ENCODE measurements around the gene CENPP. TPM values are rescaled to one million over a fixed set of nuclear protein-coding genes. Genes with fewer than 3 reads are reported as not detected.

The CENPP gene
- total RNA-seq, 1 donor from 2014 or later, result 1.9 TPM

DNA sequence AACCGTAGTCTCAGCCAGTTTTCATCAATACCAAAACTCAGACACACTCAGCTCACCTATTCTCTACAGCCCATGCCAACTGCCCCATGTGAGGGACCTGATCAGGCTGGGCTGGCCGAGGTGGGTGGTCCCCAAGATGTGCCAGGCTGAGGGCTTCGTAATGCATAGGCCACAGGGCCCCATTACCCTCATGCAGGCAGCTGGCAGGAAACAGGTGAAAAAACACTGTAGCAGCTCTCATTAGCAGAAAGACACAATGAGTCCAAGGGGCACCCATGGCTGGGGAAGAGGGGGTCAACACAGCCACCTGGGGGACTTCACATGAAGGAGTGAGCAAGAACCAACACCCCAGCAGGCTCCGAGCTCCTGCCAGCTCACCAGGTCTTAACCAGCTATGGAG, 336.0 kb downstream of the CENPP start:
- Mint-ChIP-seq H3K27ac (ENCODE audit: unreplicated experiment) (no peak overlapping the region), H3K36me3 (ENCODE audit: low read depth, unreplicated experiment) (peaks cover 9% of the 10 kb centered on the region), H3K4me3 (ENCODE audit: unreplicated experiment) (no peak overlapping the region), H3K4me1 (ENCODE audit: low read depth, unreplicated experiment) (peaks cover 25% of the 10 kb centered on the region), H3K9me3 (ENCODE audit: unreplicated experiment) (no peaks in the 10 kb centered on the region), H3K27me3 (ENCODE audit: low read depth, unreplicated experiment) (no peaks in the 10 kb centered on the region)
- H3K9me3 ChIP-seq (ENCODE audit: insufficient read depth, low read depth, low read length), result no peaks in the 10 kb centered on the region
- peaks cover 16% of the 10 kb centered on the region for H3K4me1 ChIP-seq (ENCODE audit: insufficient read depth, low read length)
- no peak overlapping the region for H3K4me2 ChIP-seq (ENCODE audit: low read length)
- no peak overlapping the region for H3K9ac ChIP-seq (ENCODE audit: low read length)
- DNase-seq (ENCODE audit: low read depth) (no peak), FAIRE-seq (no peak)
- H3K27ac ChIP-seq (ENCODE audit: low read depth, low read length), result no peak overlapping the region
- no peak overlapping the region for H2AFZ ChIP-seq (ENCODE audit: low read depth, low read length)
- H4K20me1 ChIP-seq (ENCODE audit: insufficient read depth, low read length), result peaks cover 92% of the 10 kb centered on the region
- no peak overlapping the region for H3K4me3 ChIP-seq (ENCODE audit: insufficient read depth, low read depth, low read length)
- H3K27me3 ChIP-seq (ENCODE audit: insufficient read depth, low read length), result no peaks in the 10 kb centered on the region
- no peak for TF ChIP-seq EZH2 (IDR thresholded peaks at IDR 0.05; ENCODE audit: insufficient read depth, low read length)
- TF ChIP-seq, protein P1, sequence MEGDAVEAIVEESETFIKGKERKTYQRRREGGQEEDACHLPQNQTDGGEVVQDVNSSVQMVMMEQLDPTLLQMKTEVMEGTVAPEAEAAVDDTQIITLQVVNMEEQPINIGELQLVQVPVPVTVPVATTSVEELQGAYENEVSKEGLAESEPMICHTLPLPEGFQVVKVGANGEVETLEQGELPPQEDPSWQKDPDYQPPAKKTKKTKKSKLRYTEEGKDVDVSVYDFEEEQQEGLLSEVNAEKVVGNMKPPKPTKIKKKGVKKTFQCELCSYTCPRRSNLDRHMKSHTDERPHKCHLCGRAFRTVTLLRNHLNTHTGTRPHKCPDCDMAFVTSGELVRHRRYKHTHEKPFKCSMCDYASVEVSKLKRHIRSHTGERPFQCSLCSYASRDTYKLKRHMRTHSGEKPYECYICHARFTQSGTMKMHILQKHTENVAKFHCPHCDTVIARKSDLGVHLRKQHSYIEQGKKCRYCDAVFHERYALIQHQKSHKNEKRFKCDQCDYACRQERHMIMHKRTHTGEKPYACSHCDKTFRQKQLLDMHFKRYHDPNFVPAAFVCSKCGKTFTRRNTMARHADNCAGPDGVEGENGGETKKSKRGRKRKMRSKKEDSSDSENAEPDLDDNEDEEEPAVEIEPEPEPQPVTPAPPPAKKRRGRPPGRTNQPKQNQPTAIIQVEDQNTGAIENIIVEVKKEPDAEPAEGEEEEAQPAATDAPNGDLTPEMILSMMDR (IDR thresholded peaks at IDR 0.05; ENCODE audit: insufficient read depth, low read depth, low read length), result no peak
- H3K79me2 ChIP-seq (ENCODE audit: insufficient read depth, low read length), result peaks cover 95% of the 10 kb centered on the region
- no peaks in the 10 kb centered on the region for H3K36me3 ChIP-seq (ENCODE audit: insufficient read depth, low read length)

DNA sequence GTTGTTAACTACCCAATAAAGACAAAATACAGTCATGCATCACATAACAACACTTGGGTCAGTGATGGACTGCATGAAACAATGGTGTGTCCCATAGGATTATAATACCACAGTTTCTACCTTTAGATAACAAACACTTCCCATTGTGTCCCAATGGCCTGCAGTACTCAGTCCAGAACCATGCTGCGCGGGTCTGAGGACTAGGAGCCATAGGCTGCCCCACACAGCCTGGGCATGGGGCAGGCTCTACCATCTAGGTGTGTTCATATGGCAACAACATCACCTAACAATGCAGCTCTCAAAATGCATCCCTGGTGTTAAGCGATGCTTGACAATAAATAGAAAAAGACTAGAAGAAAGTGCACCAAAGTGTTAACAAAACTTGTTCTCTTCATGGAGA, 337.4 kb downstream of the CENPP start:
- no peak overlapping the region for H3K4me3 ChIP-seq (ENCODE audit: insufficient read depth, low read depth, low read length)
- no peaks in the 10 kb centered on the region for H3K9me3 Mint-ChIP-seq (ENCODE audit: unreplicated experiment)
- H3K36me3 Mint-ChIP-seq (ENCODE audit: low read depth, unreplicated experiment), result peaks cover 9% of the 10 kb centered on the region
- H3K9ac ChIP-seq (ENCODE audit: low read length), result no peak overlapping the region
- H3K79me2 ChIP-seq (ENCODE audit: insufficient read depth, low read length), result peaks cover 100% of the 10 kb centered on the region
- peaks cover 16% of the 10 kb centered on the region for H3K4me1 ChIP-seq (ENCODE audit: insufficient read depth, low read length)
- peaks cover 30% of the 10 kb centered on the region for H3K4me1 Mint-ChIP-seq (ENCODE audit: low read depth, unreplicated experiment)
- H3K27me3 Mint-ChIP-seq (ENCODE audit: low read depth, unreplicated experiment), result no peaks in the 10 kb centered on the region
- H2AFZ ChIP-seq (ENCODE audit: low read depth, low read length), result no peak overlapping the region
- FAIRE-seq, result no peak
- H3K4me3 Mint-ChIP-seq (ENCODE audit: unreplicated experiment), result no peak overlapping the region
- no peak for DNase-seq (ENCODE audit: low read depth)
- H3K27ac ChIP-seq (ENCODE audit: low read depth, low read length), result no peak overlapping the region
- no peaks in the 10 kb centered on the region for H3K36me3 ChIP-seq (ENCODE audit: insufficient read depth, low read length)
- TF ChIP-seq, protein P1 (IDR thresholded peaks at IDR 0.05; ENCODE audit: insufficient read depth, low read depth, low read length), result no peak
- TF ChIP-seq EZH2 (IDR thresholded peaks at IDR 0.05; ENCODE audit: insufficient read depth, low read length), result no peak
- H3K27ac Mint-ChIP-seq (ENCODE audit: unreplicated experiment), result no peak overlapping the region
- no peaks in the 10 kb centered on the region for H3K27me3 ChIP-seq (ENCODE audit: insufficient read depth, low read length)
- no peaks in the 10 kb centered on the region for H3K9me3 ChIP-seq (ENCODE audit: insufficient read depth, low read depth, low read length)
- peaks cover 87% of the 10 kb centered on the region for H4K20me1 ChIP-seq (ENCODE audit: insufficient read depth, low read length)
- H3K4me2 ChIP-seq (ENCODE audit: low read length), result no peak overlapping the region

DNA sequence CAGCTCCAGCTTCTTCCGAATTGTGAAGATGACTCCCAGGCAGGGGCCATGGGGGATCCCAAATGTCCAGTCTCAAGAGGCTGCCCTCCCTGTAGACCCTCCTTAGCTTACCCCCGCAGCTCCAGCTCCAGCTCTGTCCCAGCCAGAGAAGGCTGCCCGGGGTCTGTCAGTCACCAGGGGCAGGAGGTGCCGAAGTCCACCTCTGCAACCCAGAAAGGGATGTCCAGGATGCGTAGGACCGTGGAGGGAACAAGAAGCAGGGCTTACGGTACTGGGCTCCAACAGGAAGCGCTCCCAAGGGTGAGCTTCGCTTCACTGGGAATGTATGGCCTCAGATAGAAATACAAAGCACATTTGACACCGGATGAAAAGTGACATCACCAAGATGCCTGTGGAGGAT, 338.2 kb downstream of the CENPP start:
- TF ChIP-seq, protein P1 (IDR thresholded peaks at IDR 0.05; ENCODE audit: insufficient read depth, low read depth, low read length), result no peak
- no peak for TF ChIP-seq EZH2 (IDR thresholded peaks at IDR 0.05; ENCODE audit: insufficient read depth, low read length)
- peaks cover 9% of the 10 kb centered on the region for H3K36me3 Mint-ChIP-seq (ENCODE audit: low read depth, unreplicated experiment)
- Histone ChIP-seq H3K4me2 (ENCODE audit: low read length) (peak overlapping the region; percentile 54), H3K27me3 (ENCODE audit: insufficient read depth, low read length) (no peaks in the 10 kb centered on the region), H3K4me3 (ENCODE audit: insufficient read depth, low read depth, low read length) (no peak overlapping the region), H3K36me3 (ENCODE audit: insufficient read depth, low read length) (no peaks in the 10 kb centered on the region), H3K9ac (ENCODE audit: low read length) (no peak overlapping the region), H2AFZ (ENCODE audit: low read depth, low read length) (no peak overlapping the region), H3K79me2 (ENCODE audit: insufficient read depth, low read length) (peaks cover 100% of the 10 kb centered on the region), H3K4me1 (ENCODE audit: insufficient read depth, low read length) (peaks cover 23% of the 10 kb centered on the region), H4K20me1 (ENCODE audit: insufficient read depth, low read length) (peaks cover 87% of the 10 kb centered on the region), H3K27ac (ENCODE audit: low read depth, low read length) (peak overlapping the region; percentile 58), H3K9me3 (ENCODE audit: insufficient read depth, low read depth, low read length) (no peaks in the 10 kb centered on the region)
- no peaks in the 10 kb centered on the region for H3K9me3 Mint-ChIP-seq (ENCODE audit: unreplicated experiment)
- DNase-seq (ENCODE audit: low read depth) (no peak), FAIRE-seq (no peak)
- H3K27me3 Mint-ChIP-seq (ENCODE audit: low read depth, unreplicated experiment), result no peaks in the 10 kb centered on the region
- H3K27ac Mint-ChIP-seq (ENCODE audit: unreplicated experiment), result no peak overlapping the region
- no peak overlapping the region for H3K4me3 Mint-ChIP-seq (ENCODE audit: unreplicated experiment)
- H3K4me1 Mint-ChIP-seq (ENCODE audit: low read depth, unreplicated experiment), result peaks cover 36% of the 10 kb centered on the region

Data from astrocyte (in vitro differentiated cells and primary cell).